Fibroblast of upper back skin (primary cell): Measurements from ENCODE around the gene BTBD18.
A peak's percentile ranks its signal among the peaks of the same experiment; 100 is the strongest.

Experiments used
- DNase-seq: peaks from one replicate; pipeline ENCODE4 v3.0.0-alpha.2; 2013

Gene BTBD18

DNA sequence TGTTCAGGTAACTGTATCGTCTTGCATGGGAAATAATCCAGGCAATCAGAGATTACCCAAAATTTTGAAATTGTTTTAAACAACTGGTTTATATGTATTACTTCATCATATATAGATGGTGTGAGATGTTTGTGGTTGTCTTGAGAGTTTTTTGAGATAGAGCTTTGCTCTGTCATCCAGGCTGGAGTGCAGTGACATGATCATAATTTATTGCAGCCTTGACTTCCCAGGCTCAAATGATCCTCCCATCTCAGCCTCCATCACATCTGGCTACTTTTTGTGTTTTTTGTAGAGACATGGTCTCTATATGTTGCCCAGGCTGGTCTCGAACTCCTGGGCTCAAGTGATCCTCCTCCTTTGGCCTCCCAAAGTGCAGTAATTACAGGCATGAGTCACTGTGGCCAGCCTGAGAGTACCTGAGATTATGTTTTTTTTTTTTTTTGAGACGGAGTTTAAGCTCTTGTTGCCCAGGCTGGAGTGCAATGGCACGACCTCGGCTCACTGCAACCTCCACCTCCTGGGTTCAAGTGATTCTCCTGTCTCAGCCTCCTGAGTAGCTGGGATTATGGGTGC, 21.5 kb upstream of the BTBD18 start:
- DNase-seq: no peak

DNA sequence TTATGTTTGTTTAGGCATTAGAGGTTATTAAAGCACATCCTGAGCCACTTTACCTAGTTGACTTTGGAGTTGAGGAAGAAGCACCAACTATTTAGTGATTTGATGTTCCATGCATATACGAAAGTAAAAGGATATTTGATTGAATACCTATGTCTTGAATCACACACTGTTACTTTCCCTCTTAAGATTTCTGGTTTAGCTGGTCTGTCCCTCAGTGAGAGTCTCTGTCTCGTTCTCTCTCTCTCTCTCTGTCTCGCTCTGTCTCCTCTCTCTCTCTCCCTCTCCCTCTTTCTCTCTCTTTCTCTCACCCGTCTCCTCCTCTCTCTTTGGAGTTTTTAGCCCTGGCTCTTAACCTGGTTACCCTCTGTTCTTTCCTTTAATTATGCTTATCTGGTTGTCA, 20.9 kb upstream of the BTBD18 start:
- no peak for DNase-seq

- no peak for DNase-seq
Measured at GRCh38 chr11:57771365-57771764, 19.7 kb upstream of the BTBD18 start.

- no peak for DNase-seq
Measured at GRCh38 chr11:57770793-57771192, 19.2 kb upstream of the BTBD18 start.

GRCh38 chr11:57764972-57765371, 13.4 kb upstream of the BTBD18 start:
- DNase-seq: no peak

DNA sequence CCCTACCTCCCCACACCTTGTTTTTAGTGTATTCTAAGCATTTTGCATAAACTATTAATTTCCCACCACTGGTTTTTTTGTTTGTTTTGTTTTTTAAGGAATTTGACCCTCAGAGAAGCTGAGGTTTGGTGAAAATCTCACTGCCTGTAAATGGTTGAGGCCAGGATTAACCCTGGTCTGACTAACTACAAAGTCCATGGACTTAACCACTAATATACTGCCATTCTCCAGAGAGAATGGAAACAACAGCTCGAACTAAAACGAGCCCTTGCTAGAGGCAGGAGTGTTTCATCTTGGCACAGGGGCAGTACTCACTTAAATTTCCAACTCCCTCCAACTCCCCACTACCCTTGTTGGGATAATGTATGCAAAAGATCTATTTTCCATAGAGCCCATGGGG, 12.9 kb upstream of the BTBD18 start:
- DNase-seq: no peak

DNA sequence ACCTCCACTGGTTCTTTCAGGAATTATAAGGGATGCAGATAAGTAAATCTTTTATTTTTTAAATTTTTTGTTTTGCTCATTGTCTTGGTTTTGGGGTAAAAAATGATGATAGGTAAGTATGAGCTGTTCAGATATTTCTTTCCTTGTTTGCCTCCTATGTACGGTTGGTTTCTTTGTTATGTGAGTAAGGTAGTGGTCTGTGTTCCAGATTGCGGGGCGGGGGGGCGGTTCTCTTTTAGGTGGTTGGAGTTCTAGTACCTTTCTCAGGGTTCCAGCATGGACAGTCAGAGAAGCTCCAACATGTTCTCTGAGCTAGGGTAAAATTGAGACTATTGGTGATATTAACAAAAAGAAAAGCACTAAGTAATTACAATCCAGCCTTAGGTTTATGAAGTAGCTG, 12.4 kb upstream of the BTBD18 start:
- DNase-seq: no peak

DNA sequence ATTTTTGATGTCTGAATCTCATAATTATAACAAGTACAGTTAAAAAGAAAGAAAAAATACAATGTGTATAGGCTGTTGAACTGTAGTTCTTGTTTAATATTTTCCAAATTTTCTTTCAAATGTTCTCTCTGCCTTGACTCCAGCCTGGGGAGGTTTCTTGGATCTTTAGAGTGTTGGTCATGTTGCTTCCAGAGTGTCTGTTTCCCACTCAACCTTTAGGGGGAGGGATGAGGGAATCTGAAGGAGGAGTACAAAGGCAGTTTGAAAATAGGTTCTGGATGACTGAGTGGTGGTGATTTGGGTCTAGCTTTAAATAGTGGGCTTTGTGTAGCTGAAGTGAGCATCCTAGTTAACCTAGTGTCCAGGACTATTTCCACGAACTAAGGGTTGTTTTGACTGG, 11.9 kb upstream of the BTBD18 start:
- peak; percentile 42 for DNase-seq

GRCh38 chr11:57762235-57762861, 10.7 kb upstream of the BTBD18 start:
- no peak for DNase-seq

DNA sequence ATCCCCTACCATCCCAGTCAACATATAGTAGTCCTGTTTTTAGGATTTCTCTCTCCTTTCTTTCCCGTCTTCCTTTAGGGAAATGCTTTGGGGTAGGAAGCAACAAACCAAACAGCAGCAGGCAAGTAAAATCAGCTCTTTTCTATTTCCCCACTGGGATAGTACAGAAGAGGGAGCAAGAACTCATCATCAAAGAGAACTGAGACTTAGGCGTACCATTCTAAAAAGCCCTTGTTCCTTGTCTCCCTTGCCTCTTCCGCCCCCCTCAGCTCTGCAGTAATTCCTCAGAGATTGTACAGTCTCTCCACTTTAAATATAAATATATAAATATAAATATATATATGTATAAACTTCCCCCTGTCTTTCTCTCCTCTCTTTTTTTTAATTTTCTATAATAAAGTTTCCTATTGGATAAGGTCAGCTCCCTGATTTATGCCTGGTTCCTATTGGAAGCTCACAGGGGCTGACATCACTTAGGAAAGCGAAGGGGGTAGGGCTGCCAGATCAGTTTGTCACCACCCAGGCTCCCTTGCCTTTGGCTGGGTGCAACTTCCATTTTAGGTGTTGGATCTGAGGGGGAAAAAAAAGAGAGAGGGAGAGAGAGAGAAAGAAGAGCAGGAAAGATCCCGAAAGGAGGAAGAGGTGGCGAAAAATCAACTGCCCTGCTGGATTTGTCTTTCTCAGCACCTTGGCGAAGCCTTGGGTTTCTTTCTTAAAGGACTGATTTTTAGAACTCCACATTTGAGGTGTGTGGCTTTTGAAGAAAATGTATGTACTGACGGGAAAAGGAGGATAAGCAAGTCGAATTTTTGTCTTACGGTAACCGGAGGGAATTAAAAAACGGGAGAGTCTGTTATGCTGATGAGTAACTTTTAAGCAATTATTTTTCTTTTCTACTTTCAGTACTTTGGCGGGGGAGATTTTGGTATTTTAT, 9.9 kb upstream of the BTBD18 start, which contains the start of gene CTNND1:
Gene CTNND1 (plus strand): TSS at position 502 of the 934 bp plus-strand sequence. CDS start 29,677 bp downstream, outside the sequence.
- DNase-seq: peak; percentile 98

- DNase-seq: no peak
Measured at GRCh38 chr11:57758174-57758573, 6.6 kb upstream of the BTBD18 start.

DNA sequence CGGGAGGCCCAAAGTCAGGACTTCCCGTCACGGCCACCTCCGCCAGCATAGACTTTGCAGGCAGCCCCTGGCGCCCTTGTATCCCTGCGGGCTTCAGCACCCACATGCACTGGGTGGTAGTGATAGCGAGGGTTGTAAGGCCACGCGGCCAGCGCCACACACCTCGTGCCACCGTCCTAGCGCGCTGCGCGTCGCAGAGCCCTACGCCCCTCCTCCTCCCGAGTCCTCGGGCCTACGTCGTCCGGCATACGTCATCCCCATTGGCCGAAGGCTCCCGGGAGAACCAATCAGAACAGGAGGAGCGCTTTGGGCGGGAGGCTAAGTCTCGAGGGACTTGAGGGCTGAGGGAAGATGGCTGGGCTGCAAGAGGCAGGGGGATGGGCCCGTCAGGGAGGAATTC, 1.3 kb upstream of the BTBD18 start:
- DNase-seq: no peak

DNA sequence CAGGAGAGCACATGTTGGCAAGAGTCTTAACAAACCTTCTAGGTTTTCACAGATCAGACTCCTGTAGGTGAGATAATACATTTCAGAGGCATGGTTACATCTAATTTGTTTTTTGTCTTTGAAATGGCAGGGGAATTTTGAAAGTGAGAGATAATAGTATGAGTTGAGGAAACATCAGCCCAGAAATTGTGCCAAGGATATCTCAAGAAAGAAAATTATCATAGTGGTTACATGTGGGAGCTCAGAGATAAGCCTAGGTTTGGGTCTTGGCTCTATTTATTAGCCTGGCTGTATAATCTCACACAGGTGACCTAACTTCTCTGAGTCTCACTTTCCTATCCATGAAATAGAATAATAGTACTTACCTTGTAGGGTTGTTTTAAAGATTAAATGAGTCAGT, 443 bp downstream of the BTBD18 start:
- no peak for DNase-seq

- no peak for DNase-seq
Measured at GRCh38 chr11:57746920-57747319, 4.7 kb downstream of the BTBD18 start.

- no peak for DNase-seq
Measured at GRCh38 chr11:57745206-57745605, 6.4 kb downstream of the BTBD18 start.

DNA sequence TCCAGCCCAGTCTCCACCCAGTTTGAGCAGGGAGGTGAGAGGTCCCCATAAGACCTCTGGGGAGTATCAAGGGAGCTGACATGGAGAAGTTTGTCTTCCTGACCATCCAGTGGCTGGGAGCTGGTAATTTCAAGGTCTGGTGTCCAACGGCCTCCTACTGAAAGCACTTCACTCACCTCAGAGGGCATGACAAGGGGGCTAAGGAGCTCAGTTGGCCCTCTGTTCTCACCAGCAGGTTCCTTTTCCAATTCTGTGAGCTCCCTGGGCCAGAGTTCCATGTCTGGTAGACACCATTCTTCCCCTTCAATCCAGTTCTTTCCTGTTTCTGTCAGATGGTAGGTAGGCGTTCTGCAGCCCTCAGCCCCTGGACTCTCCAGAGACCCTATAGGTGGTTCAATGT, 7.3 kb downstream of the BTBD18 start:
- DNase-seq: no peak

- no peak for DNase-seq
Measured at GRCh38 chr11:57742087-57742452, 9.5 kb downstream of the BTBD18 start.

- peak; percentile 97 for DNase-seq
Measured at GRCh38 chr11:57741132-57742086, 10.2 kb downstream of the BTBD18 start, which contains the start of gene SELENOH. Gene SELENOH, plus strand, starts transcription at chr11:57741491. Its CDS starts 105 bp downstream, at chr11:57741596.

DNA sequence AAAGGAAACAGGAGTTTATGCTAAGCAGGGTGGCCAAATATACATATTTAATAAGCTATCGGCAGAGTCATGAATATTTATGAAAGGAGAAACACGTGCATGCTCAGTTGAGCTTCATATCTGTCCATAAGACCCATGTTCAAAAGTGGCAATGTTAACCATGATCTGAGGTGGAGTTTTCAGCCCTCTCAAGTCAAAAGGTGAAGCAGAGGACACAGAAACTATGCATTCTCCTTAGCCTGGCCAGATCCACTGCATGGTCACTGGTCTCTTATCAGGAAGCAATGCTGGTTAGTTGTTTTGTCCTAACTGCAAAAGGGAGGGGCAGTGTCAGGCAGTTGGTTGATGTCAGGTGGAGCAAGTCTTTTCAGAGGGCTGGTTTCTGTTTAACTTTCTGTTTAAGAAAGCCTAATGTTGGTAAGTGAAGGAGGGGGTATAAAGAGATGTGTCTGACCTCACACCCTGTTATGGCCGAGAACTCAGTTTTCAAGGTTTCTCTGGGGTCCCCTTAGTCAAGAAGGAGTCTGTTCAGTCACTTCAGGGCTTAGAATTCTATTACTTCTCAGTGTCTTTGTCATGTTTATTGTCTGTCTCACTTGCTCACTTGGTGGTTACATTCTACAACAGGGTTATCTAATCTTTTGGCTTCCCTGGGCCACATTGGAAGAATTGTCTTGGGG, 15.9 kb downstream of the BTBD18 start:
- no peak for DNase-seq

DNA sequence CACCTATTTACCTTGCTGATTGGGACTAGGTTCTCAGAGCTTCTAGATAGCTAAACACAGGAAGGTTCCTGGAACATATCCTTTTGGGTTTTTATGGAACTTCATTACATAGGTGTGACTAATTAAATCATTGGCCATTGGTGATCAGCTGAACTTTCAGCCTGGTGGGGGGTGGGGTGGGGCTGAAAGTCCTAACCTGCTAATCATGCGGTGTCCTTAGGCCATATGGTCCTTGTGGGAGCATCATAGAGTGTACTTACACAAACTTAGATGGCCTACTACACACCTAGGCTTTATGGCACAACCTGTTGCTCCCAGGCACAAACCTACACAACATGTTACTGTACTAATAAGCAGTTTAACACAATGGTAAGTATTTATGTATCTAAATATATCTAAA, 19.0 kb downstream of the BTBD18 start:
- no peak for DNase-seq

DNA sequence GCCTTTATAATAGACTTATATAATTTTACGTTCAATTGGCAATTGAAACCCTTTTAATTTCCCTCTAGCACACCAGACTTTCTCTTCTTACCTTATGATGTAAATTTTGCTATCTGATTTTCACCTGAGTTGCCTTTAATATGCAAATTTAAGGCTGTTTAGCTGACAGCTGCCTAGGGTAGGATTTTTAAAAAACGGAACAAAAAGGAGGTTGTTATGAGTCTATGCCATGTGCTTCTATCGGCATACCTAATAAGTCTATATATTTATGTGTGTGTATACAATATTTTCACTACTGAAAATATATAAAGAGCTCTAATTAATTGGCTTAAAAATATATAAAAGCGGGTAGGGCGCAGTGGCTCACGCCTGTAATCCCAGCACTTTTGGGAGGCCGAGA, 22.1 kb downstream of the BTBD18 start:
- DNase-seq: no peak

- no peak for DNase-seq
Measured at GRCh38 chr11:57728829-57729228, 22.8 kb downstream of the BTBD18 start.
